ENCODE data around the gene ANP32A.

The ANP32A gene

GRCh38 chr15:68819495-68820294, 1.0 kb downstream of the ANP32A start:
- peak; percentile 23 for DNase-seq

GRCh38 chr15:68818769-68819494, 1.8 kb downstream of the ANP32A start:
- DNase-seq = no peak

GRCh38 chr15:68818066-68818768, 2.5 kb downstream of the ANP32A start:
- no peak for DNase-seq

- DNase-seq = no peak
These were observed 3.2 kb downstream of the ANP32A start for GRCh38 chr15:68817304-68818065.

GRCh38 chr15:68816795-68817303, 3.8 kb downstream of the ANP32A start:
- DNase-seq = no peak

GRCh38 chr15:68816158-68816557, 4.5 kb downstream of the ANP32A start:
- no peak for DNase-seq

- no peak for DNase-seq
These were observed 5.1 kb downstream of the ANP32A start for GRCh38 chr15:68815598-68815997.

- DNase-seq = no peak
These were observed 6.1 kb downstream of the ANP32A start for GRCh38 chr15:68814596-68814995.

- no peak for DNase-seq
These were observed 7.9 kb downstream of the ANP32A start for GRCh38 chr15:68812597-68813431.

GRCh38 chr15:68812069-68812468, 8.6 kb downstream of the ANP32A start:
- DNase-seq = no peak

GRCh38 chr15:68809517-68809916, 11.2 kb downstream of the ANP32A start:
- DNase-seq = no peak

- DNase-seq = no peak
These were observed 11.9 kb downstream of the ANP32A start for GRCh38 chr15:68808770-68809169.

- DNase-seq = no peak
These were observed 12.6 kb downstream of the ANP32A start for GRCh38 chr15:68808091-68808490.

- DNase-seq = no peak
These were observed 13.4 kb downstream of the ANP32A start for GRCh38 chr15:68807249-68807648.

GRCh38 chr15:68806220-68807060, 14.3 kb downstream of the ANP32A start:
- DNase-seq = no peak

GRCh38 chr15:68802373-68802772, 18.3 kb downstream of the ANP32A start:
- DNase-seq = no peak

GRCh38 chr15:68801572-68802148, 19.0 kb downstream of the ANP32A start:
- no peak for DNase-seq

GRCh38 chr15:68800875-68801274, 19.8 kb downstream of the ANP32A start:
- DNase-seq = no peak

GRCh38 chr15:68798346-68799094, 22.2 kb downstream of the ANP32A start:
- no peak for DNase-seq

Measured in SHP77 treated with DMSO at 0.1 percent for 48 hours (cell line).